Midbrain (tissue), 1 donor: Measurements from ENCODE around the gene AICDA.
"Not testable (repeated sequence)": the region's sequence is repeated elsewhere in the genome, so short reads cannot be mapped to it uniquely, and the experiment has no call there.

ENCODE experiments used
- DNase-seq: peaks from one replicate; lab custom pipeline; 2025; lab: John Stamatoyannopoulos, UW

AICDA gene

DNA sequence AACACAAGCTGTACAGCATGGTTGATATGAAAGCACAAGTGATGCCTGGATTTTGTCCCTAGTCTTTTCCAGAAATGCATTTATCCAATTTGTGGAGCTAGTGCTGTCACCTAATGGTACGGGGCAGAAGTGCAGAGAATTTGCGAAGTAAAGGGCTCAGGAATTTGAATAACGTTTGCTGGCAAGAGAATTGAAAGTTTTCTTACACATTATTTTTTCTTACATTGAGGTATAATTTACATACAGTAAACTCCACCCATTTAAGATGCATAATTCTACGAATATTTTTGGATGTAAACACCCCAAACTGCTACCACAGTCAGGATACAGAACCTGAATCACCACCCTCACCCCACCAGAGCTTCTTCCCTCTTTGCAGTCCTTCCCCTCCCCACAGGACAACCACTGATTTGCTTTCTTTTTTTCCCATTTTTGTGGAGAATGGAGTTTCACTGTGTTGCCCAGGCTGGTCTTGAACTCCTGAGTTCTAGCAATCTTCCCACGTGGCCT lies 3.5 kb downstream of the AICDA start:
- peak; percentile 37 for DNase-seq

DNA sequence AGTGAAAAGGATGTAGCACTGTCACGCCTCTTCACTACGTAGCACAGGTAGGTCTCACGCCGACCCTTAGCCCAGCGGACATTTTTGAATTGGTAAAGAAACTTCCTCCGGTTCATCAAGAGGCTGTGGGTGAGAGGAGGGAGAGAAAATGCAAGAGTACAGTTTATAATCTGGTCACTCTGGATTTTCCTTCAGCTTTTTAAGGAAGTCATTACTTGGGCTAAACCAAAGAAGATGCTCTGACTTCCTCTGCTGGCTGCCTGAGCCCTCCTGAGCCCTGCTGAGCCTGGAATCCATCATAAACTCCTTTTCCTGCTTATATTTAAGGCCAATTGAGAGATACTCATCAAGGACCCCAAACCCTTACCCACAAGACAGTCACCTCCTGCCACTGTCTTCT lies 5.8 kb downstream of the AICDA start:
- no peak for DNase-seq

DNA sequence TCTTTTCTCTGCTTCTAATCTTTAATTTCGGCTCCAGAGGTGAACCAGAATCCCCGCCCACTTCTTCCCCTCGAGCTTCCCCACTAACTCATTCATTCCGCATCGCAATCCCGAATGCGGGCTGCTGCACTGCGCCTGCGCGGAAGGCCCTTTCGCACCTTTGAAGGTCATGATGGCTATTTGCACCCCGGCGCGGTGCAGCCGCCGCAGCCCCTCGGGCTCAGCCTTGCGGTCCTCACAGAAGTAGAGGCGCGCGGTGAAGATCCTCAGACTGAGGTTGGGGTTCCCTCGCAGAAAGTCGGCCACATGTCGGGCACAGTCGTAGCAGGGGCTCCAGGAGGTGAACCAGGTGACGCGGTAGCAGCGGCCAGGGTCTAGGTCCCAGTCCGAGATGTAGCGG lies 7.6 kb downstream of the AICDA start:
- DNase-seq: no peak

DNA sequence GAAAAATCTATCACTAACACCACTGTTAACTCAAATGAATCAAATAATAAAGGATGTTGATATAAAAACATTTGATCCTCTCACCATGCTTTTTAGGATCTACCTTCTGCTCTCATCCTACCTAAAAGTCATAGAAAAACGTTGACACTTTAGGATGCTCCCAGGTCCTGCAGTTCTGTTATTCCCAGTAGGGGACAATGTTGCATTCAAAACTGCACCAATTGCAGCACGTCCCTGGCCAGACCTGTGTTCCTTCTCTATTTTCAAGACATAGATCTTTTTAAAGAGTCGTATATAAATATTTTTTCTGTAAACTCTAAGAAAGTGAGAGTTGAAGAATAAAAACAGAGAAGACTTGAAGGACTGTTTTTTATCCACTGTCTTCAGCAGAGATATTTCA lies 8.8 kb downstream of the AICDA start:
- no peak for DNase-seq

DNA sequence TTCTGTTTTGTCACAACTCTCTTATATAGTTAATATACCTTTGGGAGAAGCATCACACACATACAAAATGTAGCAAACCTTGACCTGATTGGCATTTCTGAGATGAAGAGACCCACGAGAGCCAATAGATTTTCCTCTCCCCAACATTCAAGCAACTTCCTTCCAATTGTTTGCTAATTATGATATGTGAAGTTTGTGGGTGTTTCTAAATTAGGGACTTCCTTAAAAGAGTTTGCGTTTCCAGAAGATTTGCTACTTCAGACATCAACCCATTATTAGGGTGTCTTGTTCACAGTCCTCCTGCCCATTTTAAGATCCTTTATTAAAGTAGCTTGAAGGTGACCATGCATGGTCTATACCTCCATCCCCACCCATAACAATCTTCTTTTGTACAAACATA lies 9.4 kb downstream of the AICDA start:
- no peak for DNase-seq

DNA sequence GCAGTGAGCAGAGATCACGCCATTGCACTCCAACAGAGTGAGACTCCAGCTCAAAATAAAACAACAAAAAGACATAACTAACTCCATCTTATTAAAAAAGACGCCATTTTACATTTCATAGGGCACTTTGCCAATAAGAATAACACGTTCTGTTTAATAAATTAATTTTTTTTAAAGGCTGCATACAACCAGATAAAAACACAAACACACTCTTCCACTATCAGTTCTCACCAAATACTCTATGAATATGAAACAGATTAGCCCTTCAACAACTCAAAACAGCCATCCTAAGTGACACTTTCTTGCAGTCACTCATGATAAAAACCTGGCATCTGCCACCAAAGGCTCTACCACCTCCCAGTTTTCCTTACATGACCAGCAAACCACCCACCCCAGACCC lies 16.1 kb downstream of the AICDA start:
- DNase-seq: no peak

DNA sequence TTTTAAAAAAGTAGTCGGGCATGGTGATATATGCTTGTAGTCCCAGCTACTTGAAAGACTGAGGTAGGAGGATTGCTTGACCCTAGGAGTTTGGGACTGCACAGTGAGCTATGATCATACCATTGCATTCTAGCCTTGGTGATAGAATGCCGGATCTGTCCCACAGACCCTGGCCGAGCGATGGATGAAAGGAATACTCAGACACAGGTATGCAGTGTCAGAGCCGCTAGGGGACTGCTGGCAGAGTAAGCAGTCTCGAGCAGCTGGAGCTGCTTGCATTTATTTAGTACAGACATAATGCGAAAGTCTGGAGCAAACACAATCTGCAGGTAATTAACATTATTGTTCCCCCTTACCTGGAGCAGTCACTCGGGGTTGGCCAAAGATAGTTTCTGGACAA lies 18.6 kb downstream of the AICDA start:
- no peak for DNase-seq

DNA sequence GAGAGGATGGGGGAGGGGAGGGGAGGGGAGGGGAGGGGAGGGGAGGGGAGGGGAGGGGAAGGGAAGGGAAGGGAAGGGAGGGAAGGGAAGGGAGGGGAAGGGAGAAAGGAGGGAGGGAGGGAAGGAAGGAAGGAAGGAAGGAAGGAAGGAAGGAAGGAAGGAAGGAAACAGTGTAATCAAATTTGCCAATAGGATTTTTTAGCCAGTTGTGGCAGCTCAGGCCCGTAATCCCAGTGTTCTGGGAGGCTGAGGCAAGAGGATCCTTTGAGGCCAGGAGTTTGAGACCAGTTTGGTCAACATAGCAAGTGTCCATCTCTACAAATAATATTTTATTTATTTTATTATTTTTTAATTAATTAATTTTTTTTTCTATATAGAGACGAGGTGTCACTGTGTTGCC lies 19.4 kb downstream of the AICDA start:
- no peak for DNase-seq

DNA sequence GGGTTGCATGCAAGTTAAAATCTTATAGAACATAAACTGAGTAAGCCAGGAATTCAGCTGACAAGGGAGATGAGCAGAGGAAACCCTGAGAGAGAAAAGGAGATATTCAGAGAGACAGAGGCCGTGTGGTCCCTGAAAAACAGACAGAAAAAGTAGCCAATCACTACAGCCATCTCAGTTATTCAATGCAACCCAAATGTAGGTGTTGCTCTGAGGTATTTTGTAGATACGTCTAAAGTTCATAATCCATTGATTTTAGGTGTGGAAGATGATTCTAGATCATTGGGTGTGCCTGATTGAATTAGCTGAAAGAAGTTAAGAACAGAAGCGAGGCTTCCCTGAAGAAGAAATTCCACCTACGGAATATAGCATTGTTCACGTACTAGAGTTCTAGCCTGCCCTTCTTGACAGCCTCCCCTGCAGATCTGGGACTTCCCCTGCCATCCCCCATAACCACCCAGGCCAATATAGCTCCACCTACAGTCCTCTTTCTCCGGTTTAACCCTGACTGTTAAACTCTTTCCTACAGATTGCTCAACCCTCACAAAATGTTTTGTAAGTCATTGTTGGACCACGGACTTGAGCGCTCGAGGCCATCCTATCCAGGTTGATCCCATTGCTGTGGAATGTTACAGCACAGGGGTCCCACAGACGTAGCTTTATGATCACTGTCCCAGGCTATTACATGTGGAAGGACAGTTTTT lies 21.7 kb downstream of the AICDA start:
- DNase-seq: no peak

DNA sequence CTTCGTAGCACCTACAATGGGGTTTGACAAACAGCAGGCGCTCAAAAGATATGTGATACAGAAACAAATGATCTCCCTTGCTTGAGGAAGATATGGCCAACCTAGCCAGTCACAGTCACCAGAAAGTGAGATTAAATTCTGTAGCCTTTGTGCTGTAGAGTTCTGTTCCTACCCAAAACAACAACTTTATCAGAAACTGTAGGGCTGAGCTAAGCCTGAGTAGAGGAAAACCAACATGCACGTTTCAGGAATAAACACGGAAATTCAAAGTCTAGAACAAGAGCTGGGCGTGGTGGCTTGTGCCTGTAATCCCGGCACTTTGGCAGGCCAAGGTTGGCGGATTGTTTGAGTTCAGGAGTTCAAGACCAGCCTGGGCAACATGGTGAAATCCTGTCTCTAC lies 23.0 kb downstream of the AICDA start:
- no peak for DNase-seq

DNA sequence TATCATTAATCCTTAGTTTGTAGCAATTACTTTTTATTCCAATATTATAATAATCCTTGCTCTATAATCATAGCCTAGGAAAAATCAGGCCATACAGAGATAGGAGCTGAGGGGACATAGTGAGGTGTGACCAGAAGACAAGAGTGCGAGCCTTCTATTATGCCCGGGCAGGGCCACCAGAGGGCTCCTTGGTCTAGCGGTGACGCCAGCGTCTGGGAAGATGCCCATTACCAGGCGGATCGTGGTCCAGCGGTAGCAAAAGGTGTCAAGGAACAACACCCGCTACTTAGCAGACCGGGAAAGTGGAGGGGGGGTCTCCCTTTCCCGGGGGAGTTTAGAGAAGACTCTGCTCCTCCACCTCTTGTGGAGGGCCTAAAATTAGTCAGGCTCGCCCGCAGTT lies 28.2 kb downstream of the AICDA start:
- not testable (repeated sequence) for DNase-seq

DNA sequence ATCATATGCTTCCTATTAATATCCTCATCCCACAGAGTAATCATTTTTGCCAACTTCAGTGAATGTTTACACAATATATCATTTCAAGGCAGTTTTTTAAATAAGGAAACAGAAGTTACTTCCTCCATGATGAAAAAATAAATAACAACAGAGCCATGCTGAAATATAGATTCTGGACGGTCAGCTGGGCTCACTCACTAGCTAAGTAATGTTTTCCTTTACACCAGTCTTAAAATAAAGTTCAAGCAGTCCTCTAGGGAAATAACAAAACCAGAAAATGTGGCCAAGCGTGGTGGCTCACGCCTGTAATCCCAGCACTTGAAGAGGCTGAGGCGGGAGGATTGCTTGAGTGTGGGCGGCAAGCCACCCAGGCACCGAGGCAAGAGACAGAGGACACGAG lies 28.7 kb downstream of the AICDA start:
- no peak for DNase-seq

DNA sequence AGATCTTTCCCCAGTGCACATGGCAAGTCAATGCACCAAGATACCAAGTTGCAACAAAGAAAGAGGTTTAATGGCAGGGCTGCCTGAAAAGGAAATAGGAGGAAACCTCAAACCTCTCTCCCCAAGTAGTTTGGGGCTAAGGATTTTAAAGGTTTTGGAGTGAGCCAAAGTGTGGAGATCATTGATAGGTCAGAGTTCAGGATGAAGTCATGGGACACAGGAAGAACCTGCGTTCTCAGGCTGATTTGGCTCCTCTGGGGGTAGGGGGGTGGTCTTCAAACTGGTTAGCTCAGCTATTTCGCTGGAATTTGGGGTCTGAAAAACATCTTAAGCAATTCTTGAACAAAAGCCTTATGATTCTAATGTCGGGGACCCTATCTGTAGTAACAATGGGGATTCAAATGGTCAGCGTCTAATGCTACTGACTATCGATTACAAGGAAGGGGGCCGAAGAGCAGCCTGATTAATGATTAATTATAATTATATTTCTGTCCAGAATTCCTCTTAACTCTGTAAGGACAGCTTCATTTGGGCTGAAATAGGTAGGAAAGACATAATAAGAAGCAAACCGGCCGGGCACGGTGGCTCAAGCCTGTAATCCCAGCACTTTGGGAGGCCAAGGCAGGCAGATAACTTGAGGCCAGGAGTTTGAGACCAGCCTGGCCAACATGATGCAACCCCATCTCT lies 31.4 kb downstream of the AICDA start:
- DNase-seq: no peak

DNA sequence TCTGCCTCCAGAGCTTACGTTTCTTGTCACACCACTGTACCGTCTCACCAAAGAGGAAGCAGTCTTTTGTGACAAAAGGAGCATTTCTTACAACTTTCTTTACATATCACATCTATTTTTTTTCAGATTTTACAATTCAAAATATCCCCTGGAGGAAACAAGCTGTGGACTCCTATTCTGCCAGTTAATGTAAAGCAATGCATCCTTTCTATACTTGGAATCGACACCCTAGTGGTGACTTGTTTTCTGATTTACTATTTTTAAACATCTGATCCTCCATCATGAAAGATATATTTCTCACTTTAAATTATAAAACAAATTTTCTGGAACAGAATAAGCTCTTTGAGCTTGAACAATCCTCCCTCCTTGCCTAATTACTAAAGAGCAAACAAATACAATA lies 34.8 kb downstream of the AICDA start:
- no peak for DNase-seq

DNA sequence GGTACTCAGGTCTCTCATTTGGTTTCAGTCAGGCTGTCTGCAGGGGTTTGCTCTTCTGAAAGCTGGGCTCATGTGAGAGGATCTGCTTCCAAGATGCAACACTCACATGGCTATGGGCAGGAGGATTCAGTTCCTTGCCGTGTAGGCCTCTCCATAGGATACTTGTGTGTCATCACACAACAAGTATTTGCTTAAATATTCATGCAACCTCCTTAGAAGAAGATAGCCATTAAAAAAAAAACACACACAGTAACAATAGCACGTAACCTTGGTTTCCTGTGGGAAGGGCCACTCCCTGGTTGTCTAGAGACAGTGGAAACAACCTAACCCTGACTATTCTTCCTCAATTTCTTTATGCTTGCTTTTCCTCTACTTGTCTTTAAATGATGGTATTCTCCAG lies 40.2 kb downstream of the AICDA start:
- no peak for DNase-seq

DNA sequence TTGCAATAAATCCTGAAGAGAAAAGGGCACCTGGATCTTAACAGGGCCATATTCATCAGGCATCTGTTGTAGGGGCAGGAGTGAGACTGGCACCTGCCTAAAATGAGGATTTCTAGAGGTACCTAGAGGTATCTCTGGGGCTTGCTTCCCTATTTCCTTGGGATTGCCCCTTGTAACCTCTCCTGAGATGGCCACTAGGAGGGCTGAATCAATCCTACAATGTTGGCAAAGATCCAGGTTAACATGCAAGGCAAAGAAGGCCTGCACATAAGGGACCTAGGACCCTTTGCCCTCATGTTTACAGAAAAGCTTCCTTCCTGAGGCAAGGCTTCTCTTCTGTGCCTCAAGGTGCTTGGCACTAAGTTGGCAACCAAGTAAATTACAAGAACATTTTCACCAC lies 46.1 kb downstream of the AICDA start:
- DNase-seq: no peak

DNA sequence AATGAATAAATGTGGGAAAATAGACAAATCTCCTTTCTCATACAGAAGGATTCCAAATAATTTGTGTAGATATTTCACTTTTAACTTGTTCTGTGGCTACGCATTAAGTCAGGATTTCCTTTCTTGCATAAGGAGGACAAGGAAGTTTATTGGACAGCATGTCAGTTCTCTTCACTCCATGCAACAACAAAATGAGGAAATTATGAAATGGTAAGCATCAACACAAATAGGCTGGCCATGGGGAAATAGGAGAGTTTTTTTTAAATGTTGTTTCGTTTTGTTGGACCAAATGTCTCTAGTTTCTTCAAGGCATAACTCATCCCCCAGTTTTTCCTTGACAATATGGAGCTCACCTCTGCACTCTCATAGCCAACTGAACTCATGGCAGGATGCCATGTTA lies 46.6 kb downstream of the AICDA start:
- DNase-seq: not testable (repeated sequence)

DNA sequence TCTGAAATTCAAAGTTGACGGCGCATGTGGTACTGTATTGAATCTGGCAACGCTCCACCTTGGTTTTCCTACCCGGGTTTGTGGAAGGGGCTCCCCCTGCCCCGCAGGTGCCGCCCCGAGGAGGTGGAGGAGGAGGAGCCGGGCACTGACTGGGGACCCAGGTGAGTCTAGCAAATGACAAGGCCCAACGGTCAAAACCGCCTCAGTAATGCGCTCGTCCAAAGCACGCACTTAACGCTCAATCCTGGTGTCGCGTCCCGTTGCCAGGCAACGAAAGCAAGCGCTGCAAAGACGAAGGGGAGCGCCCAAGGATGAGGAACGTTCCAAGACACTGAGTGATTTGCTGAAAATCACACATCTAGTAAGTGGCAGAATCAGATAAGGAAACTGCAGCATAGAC lies 48.0 kb downstream of the AICDA start:
- DNase-seq: no peak

DNA sequence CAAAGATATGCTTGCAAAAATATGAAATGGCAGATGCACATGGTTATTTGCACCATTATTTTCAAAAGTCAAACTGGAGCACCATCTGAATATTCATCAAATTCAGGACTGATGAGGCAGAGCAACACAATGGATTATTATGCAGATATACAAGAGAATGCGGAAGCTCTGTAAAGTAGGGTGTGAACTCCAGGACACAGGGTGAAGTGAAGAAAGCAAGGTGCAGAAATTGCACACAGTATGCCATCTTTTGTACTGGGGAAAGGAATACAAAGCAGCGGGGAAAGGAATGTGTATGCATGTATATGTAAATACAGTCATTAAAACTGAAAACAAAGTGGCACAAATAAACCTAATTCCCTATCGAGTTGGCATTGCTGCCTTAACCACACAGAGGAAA lies 49.3 kb downstream of the AICDA start:
- no peak for DNase-seq

DNA sequence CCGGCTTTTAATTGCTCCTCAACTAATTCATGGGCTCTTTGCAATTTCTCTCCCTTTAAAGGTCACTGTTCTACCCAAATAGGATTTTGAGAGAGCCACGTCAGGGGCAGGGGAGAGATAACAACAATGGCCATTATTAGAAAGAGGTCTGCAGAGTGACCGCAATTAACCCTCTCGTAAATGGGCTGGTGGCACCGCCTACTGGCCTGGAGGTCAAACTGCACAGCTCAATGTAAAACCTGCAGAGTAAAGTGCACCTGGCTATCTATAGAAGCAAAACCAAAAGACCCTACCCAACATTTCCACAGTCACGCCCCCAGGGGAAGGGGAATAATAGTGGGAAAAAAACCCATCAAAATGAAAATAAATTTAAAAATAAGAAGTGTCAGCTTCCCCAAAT lies 50.3 kb downstream of the AICDA start:
- no peak for DNase-seq

DNA sequence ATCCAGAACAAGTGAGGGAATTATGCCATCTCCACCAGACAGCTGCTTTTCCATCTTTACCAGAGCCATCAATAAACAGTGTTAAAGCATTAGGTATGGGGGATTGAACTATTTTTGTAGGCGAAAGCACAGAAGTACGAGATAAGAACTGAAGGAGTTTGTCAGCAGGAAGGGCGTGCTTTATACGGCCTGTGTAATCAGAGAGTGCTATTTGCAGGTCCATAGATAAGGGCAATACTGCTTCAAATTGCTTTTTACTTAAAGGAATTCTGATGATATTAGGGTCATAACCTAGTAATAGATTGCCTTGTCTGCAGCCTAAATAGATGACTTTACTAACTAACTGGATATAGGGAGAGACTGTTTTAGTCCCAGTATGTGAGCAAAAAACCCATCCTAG lies 51.6 kb downstream of the AICDA start:
- DNase-seq: no peak

DNA sequence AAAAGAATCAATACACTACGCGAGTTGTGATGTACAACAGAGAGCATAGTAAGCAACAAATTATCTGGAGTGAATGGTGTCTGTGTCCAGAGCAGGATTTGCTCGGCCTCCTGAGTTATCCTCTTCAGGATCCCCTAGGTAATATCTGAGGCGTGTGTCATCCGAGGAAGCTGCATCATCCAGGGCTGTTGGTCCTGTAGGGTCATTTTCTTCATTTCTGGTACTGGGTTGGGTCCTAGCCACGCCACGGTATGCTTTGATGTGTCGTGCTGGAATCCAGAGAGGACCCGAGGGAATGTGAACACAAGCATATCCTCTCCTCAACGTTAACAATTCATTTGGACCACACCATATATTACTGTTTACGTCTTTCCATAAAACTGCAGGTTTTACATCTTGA lies 53.0 kb downstream of the AICDA start:
- no peak for DNase-seq

DNA sequence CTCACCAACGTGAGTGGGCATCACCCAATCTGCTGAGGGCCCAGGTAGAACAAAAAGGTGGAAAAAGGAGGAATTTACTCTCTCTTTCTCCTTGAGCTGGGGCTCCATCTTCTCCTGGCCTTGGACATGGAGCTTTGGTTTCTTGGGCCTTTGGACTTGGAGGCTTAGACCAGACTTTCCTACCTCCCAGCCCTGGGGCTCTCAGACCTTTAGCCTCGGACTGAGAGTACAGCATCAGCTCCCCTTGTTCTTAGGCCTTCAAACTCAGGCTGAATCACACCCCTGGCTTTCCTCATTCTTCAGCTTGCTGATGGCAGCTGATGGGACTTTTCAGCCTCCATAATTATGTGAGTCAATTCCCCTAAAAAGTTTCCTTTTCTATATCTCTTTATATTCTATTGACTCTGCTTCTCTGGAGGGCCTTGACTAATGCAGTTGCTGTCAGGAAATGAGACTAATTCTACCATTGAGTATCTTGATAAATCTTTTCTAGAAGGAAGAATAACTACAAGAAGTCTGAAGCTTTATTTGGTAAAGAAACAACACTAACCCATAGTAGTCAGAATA lies 56.0 kb downstream of the AICDA start:
- DNase-seq: no peak
